WTC11 (cell line): ENCODE measurements around the gene DIP2A.

Experiments used
- CREM ChIP-seq: sonication (generic); formaldehyde crosslinking; IDR thresholded peaks from 2 replicates; pipeline ENCODE4 v1.8.1; 2022; ENCODE audit warnings: mild to moderate bottlenecking, missing genetic modification reagents, moderate library complexity
- CTCF ChIP-seq: fragments of 200-600 bp; IDR thresholded peaks from 2 replicates; pipeline ENCODE4 v1.8.0; 2022; ENCODE audit warnings: antibody characterized with exemption
- ELF4 ChIP-seq: sonication (generic); formaldehyde crosslinking; IDR thresholded peaks from 2 replicates; pipeline ENCODE4 v1.8.1; 2022; ENCODE audit warnings: low read depth, mild to moderate bottlenecking, moderate library complexity, missing genetic modification reagents
- FOXK1 ChIP-seq: sonication (generic); formaldehyde crosslinking; IDR thresholded peaks from 2 replicates; pipeline ENCODE4 v1.8.0; 2022; ENCODE audit warnings: mild to moderate bottlenecking, moderate library complexity, missing genetic modification reagents
- PRDM15 ChIP-seq: sonication (generic); formaldehyde crosslinking; IDR thresholded peaks from 2 replicates; pipeline ENCODE4 v1.8.0; 2022; ENCODE audit warnings: missing genetic modification reagents
- SMAD4 ChIP-seq: sonication (generic); formaldehyde crosslinking; IDR thresholded peaks from 2 replicates; pipeline ENCODE4 v1.8.0; 2022; ENCODE audit warnings: mild to moderate bottlenecking, missing genetic modification reagents
- SP1 ChIP-seq: sonication (generic); formaldehyde crosslinking; conservative IDR thresholded peaks from 2 replicates; pipeline ENCODE4 v1.8.1; 2022; ENCODE audit warnings: missing genetic modification reagents
- ZNF281 ChIP-seq: sonication (generic); formaldehyde crosslinking; IDR thresholded peaks from 2 replicates; pipeline ENCODE4 v1.8.0; 2023; ENCODE audit warnings: mild to moderate bottlenecking, missing genetic modification reagents
- TF ChIP-seq, protein P1 (sequence below): sonication (generic); formaldehyde crosslinking; IDR thresholded peaks from 2 replicates; pipeline ENCODE4 v1.8.0; 2022; ENCODE audit warnings: mild to moderate bottlenecking, missing genetic modification reagents

- TF ChIP-seq SMAD4 (CRISPR knock-in tag), result no peak
- TF ChIP-seq CREM (CRISPR knock-in tag), result no peak
- no peak for TF ChIP-seq ELF4 (CRISPR knock-in tag)
- no peak for TF ChIP-seq PRDM15 (CRISPR knock-in tag)
- no peak for TF ChIP-seq SP1 (CRISPR knock-in tag)
- no peak for TF ChIP-seq CTCF
- no peak for TF ChIP-seq FOXK1 (CRISPR knock-in tag)
- TF ChIP-seq, protein P1, sequence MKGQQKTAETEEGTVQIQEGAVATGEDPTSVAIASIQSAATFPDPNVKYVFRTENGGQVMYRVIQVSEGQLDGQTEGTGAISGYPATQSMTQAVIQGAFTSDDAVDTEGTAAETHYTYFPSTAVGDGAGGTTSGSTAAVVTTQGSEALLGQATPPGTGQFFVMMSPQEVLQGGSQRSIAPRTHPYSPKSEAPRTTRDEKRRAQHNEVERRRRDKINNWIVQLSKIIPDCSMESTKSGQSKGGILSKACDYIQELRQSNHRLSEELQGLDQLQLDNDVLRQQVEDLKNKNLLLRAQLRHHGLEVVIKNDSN (CRISPR knock-in tag), result no peak
- no peak for TF ChIP-seq ZNF281
These were observed 35.1 kb upstream of the DIP2A start for GRCh38 chr21:46423546-46424038.
